Osteocyte (in vitro differentiated cells): ENCODE data around the gene FAM89B. TPM values are rescaled to one million over a fixed set of nuclear protein-coding genes. Genes with fewer than 3 reads are reported as not detected.

ENCODE experiments used
- DNase-seq: peaks from one replicate; pipeline ENCODE4 v3.0.0; 2021; ENCODE audit warnings: mixed read lengths; ENCODE audit not compliant: unreplicated experiment; ENCODE audit errors: extremely low spot score
- H3K27ac Mint-ChIP-seq: one replicate; pipeline ENCODE4 v1.8.0; 2021; ENCODE audit warnings: mild to moderate bottlenecking, mixed read lengths; ENCODE audit not compliant: unreplicated experiment
- H3K27me3 Mint-ChIP-seq: one replicate; pipeline ENCODE4 v1.8.0; 2021; ENCODE audit warnings: mixed read lengths; ENCODE audit not compliant: unreplicated experiment
- H3K36me3 Mint-ChIP-seq: one replicate; pipeline ENCODE4 v1.8.0; 2021; ENCODE audit warnings: mixed read lengths; ENCODE audit not compliant: unreplicated experiment
- H3K4me1 Mint-ChIP-seq: one replicate; pipeline ENCODE4 v1.8.0; 2021; ENCODE audit warnings: mixed read lengths; ENCODE audit not compliant: unreplicated experiment
- H3K4me3 Mint-ChIP-seq: one replicate; pipeline ENCODE4 v1.8.0; 2021; ENCODE audit warnings: mild to moderate bottlenecking, moderate library complexity, mixed read lengths; ENCODE audit not compliant: unreplicated experiment
- H3K9me3 Mint-ChIP-seq: one replicate; pipeline ENCODE4 v1.8.0; 2021; ENCODE audit warnings: mixed read lengths; ENCODE audit not compliant: unreplicated experiment
- CTCF ChIP-seq: fragments of 200-600 bp; sonication (generic); IDR thresholded peaks from 2 replicates; pipeline ENCODE4 v1.5.0; 2021; ENCODE audit warnings: antibody characterized with exemption, mild to moderate bottlenecking, moderate library complexity
- total RNA-seq: library from RNA; stranded (reverse); gene quantifications from 2 replicates; pipeline ENCODE4 v1.2.1, GENCODE V29; 2021

The FAM89B gene
- total RNA-seq, 1 donor from 2014 or later = 92.1 TPM

- peak overlapping the region; percentile 89 for H3K4me3 Mint-ChIP-seq
- H3K36me3 Mint-ChIP-seq = peaks cover 13% of the 10 kb centered on the region
- no peak for DNase-seq
- peaks cover 36% of the 10 kb centered on the region for H3K4me1 Mint-ChIP-seq
- H3K27me3 Mint-ChIP-seq = no peaks in the 10 kb centered on the region
- H3K9me3 Mint-ChIP-seq = no peaks in the 10 kb centered on the region
- H3K27ac Mint-ChIP-seq = peak overlapping the region; percentile 57
- TF ChIP-seq CTCF = no peak
These were observed 38.9 kb downstream of the FAM89B start for GRCh38 chr11:65611028-65611757.

GRCh38 chr11:65611758-65612603, 39.6 kb downstream of the FAM89B start:
- Mint-ChIP-seq H3K27ac (peak overlapping the region; percentile 57), H3K4me3 (peak overlapping the region; percentile 89), H3K36me3 (peaks cover 12% of the 10 kb centered on the region), H3K9me3 (no peaks in the 10 kb centered on the region), H3K27me3 (no peaks in the 10 kb centered on the region), H3K4me1 (peaks cover 44% of the 10 kb centered on the region)
- no peak for DNase-seq
- TF ChIP-seq CTCF = no peak

DNA sequence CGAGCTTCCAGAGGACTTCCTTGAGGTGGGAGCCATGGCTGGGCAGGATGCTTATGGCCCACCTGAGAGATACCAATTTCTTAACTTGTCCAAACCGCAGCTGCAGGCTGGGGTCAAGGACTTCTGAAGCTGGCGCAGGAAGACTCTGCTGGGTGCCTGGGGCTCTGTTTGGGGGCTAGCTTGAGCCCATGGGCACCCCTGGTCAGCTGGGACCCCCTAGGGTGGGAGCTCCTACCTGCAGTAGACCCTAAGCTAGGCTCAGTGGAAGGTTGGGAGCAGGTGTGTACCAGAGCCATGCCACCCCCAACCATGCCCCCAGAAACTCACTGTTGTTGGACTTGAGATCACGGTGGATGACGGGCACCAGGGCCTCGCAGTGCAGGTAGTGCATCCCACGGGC, 40.4 kb downstream of the FAM89B start:
- H3K4me3 Mint-ChIP-seq = peak overlapping the region; percentile 89
- H3K4me1 Mint-ChIP-seq = peaks cover 44% of the 10 kb centered on the region
- no peaks in the 10 kb centered on the region for H3K9me3 Mint-ChIP-seq
- no peaks in the 10 kb centered on the region for H3K27me3 Mint-ChIP-seq
- TF ChIP-seq CTCF = no peak
- H3K36me3 Mint-ChIP-seq = peaks cover 15% of the 10 kb centered on the region
- H3K27ac Mint-ChIP-seq = peak overlapping the region; percentile 57
- no peak for DNase-seq

DNA sequence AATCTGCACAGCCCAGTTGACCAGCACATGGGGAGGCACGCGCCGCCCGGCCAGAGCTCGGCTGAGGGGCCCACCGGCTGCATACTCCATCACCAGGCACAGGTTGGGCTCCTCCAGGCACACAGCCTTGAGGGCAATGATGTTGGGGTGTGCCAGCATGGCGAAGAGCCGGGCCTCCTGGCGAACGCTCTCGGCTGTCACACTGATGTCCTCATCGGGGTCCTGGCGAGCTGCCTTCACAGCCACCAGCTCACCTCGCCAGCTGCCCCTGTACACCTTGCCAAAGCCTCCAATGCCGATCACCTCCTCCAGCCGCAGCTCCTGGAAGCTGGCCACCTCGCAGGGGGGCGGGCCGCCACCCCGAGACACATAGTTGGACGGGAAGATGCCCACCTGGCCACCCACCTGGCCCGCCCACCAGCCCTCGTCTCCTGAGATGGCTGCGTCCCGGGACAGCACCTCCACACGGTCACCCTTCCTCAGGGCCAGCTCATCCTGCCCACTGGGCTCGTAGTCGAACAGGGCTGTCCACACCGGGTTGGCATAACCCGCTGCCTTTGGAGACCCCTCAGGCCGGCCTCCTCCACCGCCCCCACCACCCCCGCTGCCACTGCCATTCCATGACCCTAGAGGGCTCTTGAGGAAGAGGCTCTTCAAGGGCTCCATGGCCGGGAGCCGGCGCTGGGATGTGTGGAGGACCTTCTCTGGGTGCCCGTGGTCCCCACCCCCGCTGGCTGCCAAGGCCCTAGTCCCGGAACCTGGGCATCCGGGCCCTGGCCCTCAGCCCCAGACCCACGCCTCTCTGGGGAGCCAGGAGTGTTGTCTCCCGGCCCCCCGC, 41.0 kb downstream of the FAM89B start:
- no peak for DNase-seq
- H3K27me3 Mint-ChIP-seq = no peaks in the 10 kb centered on the region
- H3K36me3 Mint-ChIP-seq = peaks cover 12% of the 10 kb centered on the region
- H3K4me3 Mint-ChIP-seq = peak overlapping the region; percentile 89
- TF ChIP-seq CTCF = no peak
- H3K9me3 Mint-ChIP-seq = no peaks in the 10 kb centered on the region
- H3K4me1 Mint-ChIP-seq = peaks cover 44% of the 10 kb centered on the region
- H3K27ac Mint-ChIP-seq = peak overlapping the region; percentile 62
